Head of caudate nucleus (tissue), 42 donors: ENCODE results near the gene SPRN.
"Not testable (repeated sequence)": the region's sequence is repeated elsewhere in the genome, so short reads cannot be mapped to it uniquely, and the experiment has no call there.

Experiments
- DNase-seq, 42 donors: peaks; one replicate each; pipeline versions ENCODE4 v3.0.0 to v3.0.0-alpha.2; 2020 to 2021; ENCODE audit warnings: mixed read lengths in 7 of 42
- intact Hi-C: fragments of 100-400 bp; cut with DNase I; formaldehyde crosslinking; loops from one replicate; pipeline ENCODE4 v1.15.0; 2022

SPRN gene

DNA sequence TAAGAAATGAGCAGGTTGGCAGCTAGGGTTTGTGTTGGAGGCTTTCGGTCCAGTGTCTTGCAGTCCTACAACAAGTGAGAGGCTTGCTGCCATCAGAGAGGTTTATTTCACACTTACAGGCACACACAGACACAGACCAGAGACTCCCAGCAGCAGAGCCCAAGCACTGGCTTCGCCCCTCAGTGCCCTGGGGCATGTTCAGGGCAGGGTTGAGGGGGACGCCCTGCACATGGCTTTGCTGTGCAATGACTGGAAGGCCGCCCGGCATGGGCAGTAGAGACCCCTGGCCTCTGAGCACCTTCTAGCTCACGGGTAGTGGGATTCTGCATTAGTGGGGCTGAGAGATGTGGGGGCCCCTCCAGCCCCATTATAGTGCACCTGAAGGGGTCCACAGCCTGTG, 3.8 kb downstream of the SPRN start:
- peak in 2 of 42 donors; percentile 11 to 16 for DNase-seq
- intact Hi-C loops: no loop called here

DNA sequence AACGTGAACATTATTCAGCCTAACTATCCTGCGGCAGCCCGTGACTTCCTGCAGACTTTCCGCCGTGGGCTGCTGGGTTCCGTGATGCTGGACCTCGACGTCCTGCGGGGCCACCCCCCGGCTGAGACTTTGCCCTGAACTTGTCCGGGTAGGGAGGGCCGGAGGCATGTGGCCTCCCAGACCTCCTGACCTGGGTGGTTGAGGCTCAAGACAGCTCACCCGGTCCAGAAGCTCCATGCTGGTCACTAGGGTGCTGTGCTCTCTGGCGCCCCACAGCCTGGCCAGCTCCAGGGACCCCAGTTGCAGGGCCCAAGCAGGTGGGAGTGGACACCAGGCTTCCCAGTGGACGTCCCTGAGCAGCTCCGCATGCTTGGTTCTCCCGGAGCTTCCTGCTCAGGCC, 4.4 kb downstream of the SPRN start:
- peak in 2 of 42 donors; percentile 9 to 23 for DNase-seq
- intact Hi-C loops: no loop called here

DNA sequence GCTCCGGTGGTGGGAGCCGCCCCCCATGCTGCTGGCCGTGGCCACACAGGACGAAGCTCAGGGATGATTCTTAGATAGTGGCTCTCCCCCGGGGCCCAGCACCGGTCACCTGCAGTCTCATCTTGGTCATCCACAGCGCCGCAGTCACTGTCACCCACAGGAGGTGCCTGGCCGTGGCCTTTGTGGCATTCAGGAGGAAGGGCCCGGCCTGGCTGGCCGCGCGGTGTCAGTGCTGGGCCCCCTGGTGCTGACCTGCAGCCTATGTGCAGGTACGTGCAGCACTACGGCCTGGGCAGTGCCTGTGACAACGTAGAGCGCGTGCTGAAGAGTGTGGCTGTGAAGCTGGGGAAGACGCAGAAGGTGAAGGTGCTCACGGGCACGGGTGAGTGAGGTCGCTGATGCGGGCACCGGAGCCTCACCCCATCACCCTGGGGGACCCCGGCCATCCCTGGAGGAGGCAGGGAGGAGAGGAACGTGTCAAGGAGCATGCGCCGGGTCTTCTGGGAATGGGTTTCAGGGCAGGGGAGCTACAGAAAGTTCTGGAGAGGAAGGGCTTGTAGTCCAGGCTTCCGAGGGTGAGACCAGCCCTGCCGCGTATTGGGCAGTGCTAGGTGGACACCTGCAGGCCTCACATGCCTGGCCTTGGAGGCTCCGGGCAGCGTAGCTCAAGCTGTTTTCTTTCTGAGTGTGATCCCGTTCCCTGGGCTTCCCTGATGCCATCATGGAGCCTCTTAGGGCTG, 5.0 kb downstream of the SPRN start:
- intact Hi-C loops: no loop called here

DNA sequence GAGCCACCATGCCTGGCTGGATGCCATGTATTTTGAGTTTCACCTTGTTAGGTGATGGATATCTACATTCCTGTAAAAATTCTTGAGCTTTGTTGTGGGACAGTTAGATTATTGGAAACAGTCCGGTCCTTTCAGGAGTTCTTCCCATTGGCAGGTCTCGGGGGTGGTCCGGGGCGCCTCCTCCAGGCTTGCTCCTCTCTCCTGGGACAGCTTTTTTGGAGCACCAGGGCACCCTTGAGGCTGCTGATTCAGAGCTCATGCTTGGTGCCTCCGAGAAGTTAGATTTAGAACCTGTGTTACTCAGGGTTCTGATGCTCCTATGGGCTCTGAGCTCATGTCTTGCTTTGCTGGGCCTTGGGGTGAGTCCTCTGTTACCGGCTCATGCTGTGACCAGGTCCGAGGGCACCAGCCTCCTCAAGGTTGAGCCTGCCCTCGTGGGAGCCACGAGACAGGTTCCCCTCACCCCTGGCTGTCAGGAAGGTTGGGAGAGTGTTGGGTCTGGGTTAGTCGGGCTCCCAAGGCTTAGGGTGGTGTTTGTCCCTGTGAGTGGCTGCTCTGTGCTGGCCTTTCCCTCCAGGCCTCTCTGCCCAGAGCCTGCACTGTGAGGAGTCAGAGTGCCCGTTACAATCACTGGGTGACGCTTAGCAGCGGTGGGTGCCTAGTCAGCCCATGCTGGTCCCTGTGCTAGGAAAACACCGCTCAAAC, 6.0 kb downstream of the SPRN start:
- intact Hi-C loops: no loop called here
- DNase-seq: peak in 2 of 42 donors; percentile 13 to 37

More for the DNA sequence above, 5.0 kb downstream of the SPRN start:
- DNase-seq: no peak

DNA sequence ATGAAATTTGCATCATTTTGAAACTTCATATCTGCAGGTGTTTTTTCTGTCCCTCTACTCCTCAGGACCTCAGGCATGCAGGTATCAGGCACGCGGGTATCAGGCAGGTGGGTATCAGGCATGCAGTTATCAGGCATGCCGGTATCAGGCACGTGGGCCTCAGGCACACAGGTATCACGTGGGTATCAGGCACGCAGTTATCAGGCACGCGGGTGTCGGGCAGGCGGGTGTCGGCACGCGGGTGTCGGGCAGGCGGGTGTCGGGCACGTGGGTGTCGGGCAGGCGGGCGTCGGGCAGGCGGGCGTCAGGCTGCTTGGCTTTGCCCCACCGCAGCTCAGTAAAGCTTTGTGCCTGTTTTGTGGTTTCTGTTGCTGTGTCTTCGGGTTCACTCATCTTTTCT, 8.7 kb downstream of the SPRN start:
- DNase-seq: peak in 1 of 42 donors; percentile 21
- intact Hi-C loops: no loop called here

DNA sequence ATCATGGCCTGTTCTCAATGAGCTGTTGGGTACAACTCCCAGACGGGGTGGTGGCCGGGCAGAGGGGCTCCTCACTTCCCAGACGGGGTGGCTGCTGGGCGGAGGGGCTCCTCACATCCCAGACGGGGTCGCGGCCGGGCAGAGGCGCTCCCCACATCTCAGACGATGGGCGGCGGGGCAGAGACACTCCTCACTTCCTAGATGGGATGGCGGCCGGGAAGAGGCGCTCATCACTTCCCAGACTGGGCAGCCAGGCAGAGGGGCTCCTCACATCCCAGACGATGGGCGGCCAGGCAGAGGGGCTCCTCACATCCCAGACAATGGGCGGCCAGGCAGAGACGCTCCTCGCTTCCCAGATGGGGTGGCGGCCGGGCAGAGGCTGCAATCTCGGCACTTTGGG, 10.0 kb downstream of the SPRN start:
- DNase-seq, intact Hi-C loops: not testable (repeated sequence)

DNA sequence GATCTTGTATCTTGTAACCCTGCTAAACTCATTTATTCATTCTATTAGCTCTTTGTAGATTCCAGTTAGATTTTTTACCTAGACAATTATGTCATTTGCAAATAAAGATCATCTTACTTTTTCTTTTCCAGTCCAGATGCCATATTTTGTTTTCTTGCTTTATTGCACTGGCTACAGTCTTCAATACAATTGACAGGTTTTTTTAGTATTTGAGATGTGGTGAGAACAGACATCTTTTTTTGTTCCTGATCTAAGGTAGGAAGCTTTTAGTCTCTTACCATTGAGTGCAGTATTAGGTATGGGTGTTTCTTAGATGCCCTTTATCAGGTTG, 12.1 kb downstream of the SPRN start:
- DNase-seq: no peak
- intact Hi-C loops: no loop called here

DNA sequence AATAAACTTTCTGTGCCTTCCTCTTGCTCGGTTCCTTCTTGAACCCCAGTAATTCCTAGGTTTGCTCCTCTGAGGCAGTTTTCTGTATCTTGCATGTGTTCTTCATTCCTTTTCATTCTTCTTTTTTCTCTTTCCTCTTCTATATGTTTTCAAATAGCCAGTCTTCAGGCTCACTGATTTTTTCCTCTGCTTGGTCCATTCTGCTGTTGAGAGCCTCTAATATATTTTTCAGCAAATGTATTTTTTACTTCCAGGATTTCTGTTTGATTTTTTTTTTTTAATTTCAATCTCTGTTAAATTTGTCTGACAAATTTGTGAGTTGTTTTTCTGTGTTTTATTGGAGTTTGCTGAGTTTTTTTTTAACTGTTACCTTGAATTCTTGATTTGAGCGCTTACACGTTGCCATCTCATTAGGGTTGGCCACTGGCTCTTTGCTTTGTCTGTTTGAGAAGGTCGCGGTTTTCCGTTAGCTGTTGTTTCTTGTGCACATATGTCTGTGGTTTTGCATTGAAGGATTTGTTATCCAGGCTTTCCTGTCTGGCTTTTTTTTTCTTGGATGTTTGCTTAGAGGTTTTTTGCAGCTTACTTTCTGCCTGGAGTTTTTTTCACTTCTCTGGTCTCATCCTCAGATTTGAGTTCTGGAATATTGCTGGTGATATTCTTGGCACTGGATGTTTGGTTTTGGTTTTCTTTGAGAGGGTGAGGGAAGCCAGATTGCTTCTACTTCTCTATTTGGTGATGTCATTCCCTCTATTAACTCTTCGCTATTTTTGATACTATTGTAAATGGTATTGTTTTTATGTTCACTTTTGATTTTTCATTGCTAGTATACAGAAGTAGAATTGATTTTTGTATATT, 12.7 kb downstream of the SPRN start:
- intact Hi-C loops: no loop called here
- no peak for DNase-seq

DNA sequence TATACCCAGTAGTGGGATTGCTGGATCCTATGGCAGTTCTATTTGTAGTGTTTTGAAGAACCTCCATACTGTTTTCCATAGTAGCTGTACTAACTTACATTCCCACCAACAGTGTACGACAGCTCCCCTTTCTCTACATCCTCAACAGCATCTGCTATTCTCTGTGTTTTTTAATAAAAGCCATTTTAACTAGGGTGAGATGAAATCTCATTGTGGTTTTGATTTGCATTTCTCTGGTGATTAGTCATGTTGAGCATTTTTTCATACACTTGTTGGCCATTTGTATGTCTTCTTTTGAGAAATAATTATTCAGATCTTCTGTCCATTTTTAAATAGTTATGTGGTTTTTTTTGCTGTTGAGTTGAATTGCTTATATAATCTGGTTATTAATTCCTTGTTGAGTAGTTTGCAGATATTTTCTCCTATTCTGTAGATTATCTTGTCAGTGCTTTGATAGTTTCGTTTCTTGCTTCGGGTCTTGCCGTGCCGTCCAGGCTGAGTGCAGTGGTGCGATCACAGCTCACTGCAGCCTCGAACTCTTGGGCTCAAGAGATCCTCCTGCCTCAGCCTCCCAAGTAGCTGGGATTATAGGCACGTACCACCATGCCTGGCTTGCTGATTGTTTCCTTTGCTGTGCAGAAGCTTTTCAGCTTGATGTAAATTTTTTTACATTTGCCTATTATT, 18.4 kb downstream of the SPRN start:
- intact Hi-C loops: no loop called here
- DNase-seq: peak in 3 of 42 donors; percentile 10 to 36 (median 11)

DNA sequence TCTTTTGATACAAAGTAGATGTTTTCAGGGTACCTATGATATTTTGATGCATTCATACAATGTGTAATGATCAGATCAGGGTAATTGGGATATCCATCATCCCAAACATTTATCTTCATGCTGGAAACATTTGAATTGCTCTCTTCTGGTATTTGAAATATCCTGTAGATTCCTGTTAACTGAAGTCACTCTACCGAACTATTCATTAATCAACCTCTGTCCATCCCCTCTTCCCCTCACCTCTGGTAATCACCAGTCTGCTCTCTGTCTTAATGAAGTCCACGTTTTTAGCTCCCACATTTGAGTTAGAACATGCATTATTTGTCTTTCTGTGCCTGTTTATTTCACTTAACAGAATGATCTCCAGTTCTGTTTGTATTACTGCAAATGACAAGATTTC, 19.2 kb downstream of the SPRN start:
- no peak for DNase-seq
- intact Hi-C loops: no loop called here

DNA sequence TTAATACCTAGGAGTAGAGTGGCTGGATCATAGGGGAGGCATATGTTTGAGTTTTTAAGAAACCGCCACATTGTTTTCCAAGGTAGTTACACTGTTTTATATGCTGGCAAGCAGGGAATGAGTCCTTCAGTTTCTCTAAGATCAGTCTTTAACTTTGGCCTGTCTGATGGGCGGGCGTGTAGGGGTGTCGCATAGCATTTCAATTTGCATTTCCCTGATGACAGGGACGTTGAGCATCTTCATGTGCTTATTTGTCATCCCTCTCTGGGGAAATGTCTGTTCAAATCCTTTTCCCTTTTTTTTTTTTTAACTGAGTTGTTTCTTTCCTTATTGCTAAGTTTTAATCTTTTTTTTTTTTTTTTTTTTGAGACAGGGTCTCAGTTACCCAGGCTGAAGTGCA, 20.6 kb downstream of the SPRN start:
- intact Hi-C loops: no loop called here
- DNase-seq: peak in 1 of 42 donors; percentile 0

DNA sequence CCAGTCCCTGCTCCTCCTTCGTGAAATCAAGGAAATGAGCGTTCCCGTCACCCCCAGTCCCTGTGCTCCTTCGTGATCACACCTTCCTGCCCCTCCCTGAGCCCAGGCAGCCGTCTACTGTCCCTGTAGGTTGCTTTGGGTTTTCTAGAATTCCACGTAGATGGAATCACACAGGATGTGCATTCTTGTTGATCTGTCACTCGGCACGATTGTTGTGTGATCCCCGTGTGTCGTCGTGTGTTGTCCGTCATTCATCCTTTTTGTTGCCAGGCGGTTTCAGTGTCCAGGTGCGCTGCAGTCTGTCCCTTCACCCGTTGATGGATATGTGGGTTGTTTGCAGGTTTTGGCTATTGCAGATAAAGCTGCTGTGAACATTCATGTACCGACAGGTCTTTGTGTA, 21.1 kb downstream of the SPRN start:
- intact Hi-C loops: no loop called here
- DNase-seq: peak in 3 of 42 donors; percentile 0 to 28 (median 13)

DNA sequence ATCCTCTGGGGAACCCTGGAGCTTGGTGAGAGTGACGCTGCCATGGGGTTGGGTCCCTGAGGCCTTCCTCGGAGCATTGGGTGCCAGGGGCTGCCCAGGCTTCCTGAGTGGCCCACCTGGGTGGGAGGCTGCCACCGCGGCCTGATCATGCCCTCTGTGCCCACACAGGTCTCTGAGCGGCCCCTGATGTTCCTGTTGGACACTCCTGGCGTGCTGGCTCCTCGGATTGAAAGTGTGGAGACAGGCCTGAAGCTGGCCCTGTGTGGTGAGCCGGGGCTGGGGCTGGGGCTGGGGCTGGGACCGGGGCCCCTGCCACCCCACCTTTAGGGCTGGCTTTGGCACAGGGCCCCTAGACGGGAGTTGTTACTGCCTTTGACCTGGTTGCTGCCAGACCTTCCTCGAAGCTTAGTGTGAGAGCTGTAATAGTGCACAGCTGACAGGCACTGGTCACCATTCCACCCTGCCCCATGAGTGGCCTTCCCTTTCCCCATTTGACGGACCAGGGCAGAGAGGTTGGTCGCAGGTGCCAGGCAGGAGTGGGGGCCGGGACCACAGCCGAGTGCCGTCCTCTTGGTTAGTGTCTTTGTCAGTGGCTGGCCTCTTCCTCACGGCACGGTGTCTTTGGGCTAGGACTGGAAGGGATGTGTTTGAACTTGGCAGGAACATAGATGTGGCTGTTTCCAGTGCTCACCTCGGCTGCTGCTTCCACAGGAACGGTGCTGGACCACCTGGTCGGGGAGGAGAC, 22.3 kb downstream of the SPRN start:
- DNase-seq: peak in 6 of 42 donors; percentile 4 to 32 (median 16)
- intact Hi-C loops: no loop called here

DNA sequence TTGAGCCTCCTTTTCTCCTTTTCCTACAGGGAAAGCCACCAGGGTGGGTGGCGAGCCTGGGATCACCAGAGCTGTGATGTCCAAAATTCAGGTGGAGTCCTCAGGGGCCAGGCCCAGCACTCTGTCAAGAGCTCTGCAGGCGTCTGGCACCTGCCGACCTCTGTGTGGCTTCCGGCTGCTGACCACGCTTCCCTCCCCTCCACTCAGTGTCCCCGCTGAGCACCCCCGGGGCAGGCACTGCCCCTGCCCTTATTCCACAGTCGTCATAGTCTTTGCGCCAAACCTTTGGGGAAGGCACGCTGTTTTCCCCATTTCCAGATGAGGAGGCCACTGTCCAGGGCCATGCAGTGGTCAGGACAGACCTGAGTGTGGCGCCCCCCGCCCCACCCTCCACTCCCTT, 22.9 kb downstream of the SPRN start:
- intact Hi-C loops: no loop called here
- DNase-seq: peak in 5 of 42 donors; percentile 1 to 18 (median 14)

DNA sequence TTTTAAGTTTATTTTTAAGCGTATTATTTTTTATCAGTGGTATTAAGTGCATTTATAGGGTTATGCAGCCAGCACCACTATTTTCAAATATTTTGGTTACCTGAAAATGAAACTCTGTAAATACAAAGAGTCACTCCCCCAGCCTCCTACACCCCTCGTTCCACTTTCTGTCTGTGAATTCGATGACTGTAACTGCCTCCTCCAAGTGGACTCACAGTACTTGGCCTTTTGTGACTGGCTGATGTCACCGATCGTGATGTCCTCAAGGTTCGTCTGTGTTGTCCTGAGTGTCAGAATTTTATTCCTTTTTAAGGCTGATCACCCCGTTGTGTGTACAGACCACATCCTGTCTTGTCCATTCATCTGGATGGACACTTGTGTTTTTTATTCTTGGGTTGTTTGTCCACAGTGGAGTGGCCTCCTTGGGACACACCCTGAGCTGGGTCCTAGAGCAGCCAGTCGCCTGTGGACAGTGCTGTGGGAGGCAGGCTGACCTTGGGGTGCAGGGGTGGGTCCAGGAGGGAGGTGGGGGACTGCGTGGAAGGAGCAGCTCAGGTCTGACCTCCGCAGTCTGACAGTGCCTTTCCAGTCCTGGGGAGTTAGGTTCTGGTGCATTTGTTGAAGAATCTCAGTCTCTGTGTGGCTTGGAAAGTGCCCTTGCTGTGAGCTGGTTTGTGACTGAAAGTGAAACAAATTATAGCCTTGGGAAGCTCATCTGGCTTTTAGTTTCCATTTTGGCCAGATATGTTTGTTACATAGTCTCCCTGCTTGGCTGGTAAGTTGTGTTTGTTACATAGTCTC, 23.6 kb downstream of the SPRN start:
- intact Hi-C loops: no loop called here
- peak in 4 of 42 donors; percentile 3 to 35 (median 16) for DNase-seq

DNA sequence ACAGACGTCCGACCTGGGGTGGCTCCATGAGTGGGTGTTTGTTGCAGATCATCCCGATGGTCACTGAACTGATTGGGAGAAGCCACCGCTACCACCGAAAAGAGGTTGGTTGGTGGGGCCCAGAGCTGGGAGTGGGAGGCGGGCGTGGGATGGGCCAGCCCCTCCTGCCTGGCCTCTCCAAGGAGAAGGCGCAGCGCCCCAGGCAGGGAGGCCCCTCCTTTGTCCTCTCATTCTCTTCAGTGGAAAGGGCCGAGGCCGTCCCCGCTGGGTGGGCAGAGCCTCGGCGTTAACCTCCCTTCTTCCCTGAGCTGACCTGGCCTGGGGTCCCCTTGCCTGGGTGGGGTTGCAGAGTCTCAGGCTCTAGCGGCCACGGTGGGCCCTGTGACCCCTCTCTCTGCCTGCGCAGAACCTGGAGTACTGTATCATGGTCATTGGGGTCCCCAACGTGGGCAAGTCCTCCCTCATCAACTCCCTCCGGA, 25.3 kb downstream of the SPRN start:
- intact Hi-C loops: no loop called here
- peak in 7 of 42 donors; percentile 3 to 34 (median 10) for DNase-seq

DNA sequence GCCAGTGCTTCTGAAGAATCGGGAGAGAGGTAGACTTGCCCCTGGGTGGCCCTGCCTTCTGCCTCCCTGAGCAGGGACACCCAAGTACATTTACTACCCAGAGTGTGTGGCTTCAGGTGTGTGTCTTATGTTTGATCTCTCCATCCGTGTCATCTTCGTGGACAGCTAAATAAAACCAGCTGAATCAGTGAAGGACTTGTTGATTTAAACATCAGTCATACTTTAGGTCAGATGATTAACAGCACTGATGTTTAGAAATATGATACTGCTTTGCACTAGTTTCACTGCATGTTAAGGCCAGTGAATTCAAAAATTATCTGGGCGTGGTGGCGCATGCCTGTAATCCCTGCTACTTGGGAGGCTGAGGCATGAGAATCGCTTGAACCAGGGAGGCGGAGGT, 26.5 kb downstream of the SPRN start:
- peak in 1 of 42 donors; percentile 18 for DNase-seq
- intact Hi-C loops: no loop called here
